Keratinocyte (primary cell): ENCODE measurements around the gene PSD4. TPM values are rescaled to one million over a fixed set of nuclear protein-coding genes. Genes with fewer than 3 reads are reported as not detected.

Experiments
- DNase-seq: peaks from one replicate; pipeline ENCODE4 v3.0.0-alpha.2; 2011; ENCODE audit warnings: low read depth, missing footprints, low spot score
- FAIRE-seq: peaks from 2 replicates; lab custom pipeline; 2011; peaks lifted over from hg19 to GRCh38; lab: Jason Lieb, UNC
- H2AFZ ChIP-seq: 2 replicates; pipeline ENCODE4 v1.6.0; 2012; ENCODE audit warnings: low read length, control low read depth, inconsistent platforms; ENCODE audit not compliant: control insufficient read depth
- H3K27ac ChIP-seq: 2 replicates; pipeline ENCODE4 v1.5.1; 2011; ENCODE audit warnings: low read length; ENCODE audit not compliant: control insufficient read depth, insufficient read depth
- H3K27me3 ChIP-seq: 3 replicates; pipeline ENCODE4 v1.6.0; 2011; ENCODE audit warnings: low read length; ENCODE audit not compliant: control insufficient read depth, insufficient read depth; ENCODE audit errors: extremely low read depth
- H3K36me3 ChIP-seq, 2 experiments: 2 replicates in 1 of 2; 3 replicates in 1 of 2; pipeline ENCODE4 v1.5.1; 2011; ENCODE audit warnings: low read length in 2 of 2, mild to moderate bottlenecking in 1 of 2; ENCODE audit not compliant: control insufficient read depth in 2 of 2, insufficient read depth in 2 of 2; ENCODE audit errors: extremely low read depth in 1 of 2
- H3K4me1 ChIP-seq: 3 replicates; pipeline ENCODE4 v1.5.1; 2011; ENCODE audit warnings: low read length; ENCODE audit not compliant: control insufficient read depth, insufficient read depth; ENCODE audit errors: extremely low read depth
- H3K4me2 ChIP-seq: 3 replicates; pipeline ENCODE4 v1.6.0; 2011; ENCODE audit warnings: low read depth, low read length; ENCODE audit not compliant: control insufficient read depth, insufficient read depth; ENCODE audit errors: extremely low read depth
- H3K4me3 ChIP-seq, 3 experiments: fragments of 200-600 bp in 1 of 3; sonication (generic) in 1 of 3; 2 replicates in 2 of 3; 3 replicates in 1 of 3; pipeline ENCODE4 v1.5.1; 2011 to 2016; ENCODE audit warnings: low read length in 3 of 3, mild to moderate bottlenecking in 3 of 3, control low read depth in 2 of 3, inconsistent platforms in 1 of 3, low read depth in 1 of 3, mixed read lengths in 1 of 3, mixed run types in 1 of 3, moderate library complexity in 1 of 3; ENCODE audit not compliant: control insufficient read depth in 2 of 3, insufficient read depth in 2 of 3; ENCODE audit errors: extremely low read depth in 1 of 3
- H3K79me2 ChIP-seq: 2 replicates; pipeline ENCODE4 v1.6.0; 2012; ENCODE audit warnings: low read length; ENCODE audit not compliant: control insufficient read depth, insufficient read depth
- H3K9ac ChIP-seq: 3 replicates; pipeline ENCODE4 v1.6.0; 2011; ENCODE audit warnings: low read length; ENCODE audit not compliant: control insufficient read depth, insufficient read depth; ENCODE audit errors: extremely low read depth
- H3K9me1 ChIP-seq: 3 replicates; pipeline ENCODE4 v1.6.0; 2011; ENCODE audit warnings: low read length; ENCODE audit not compliant: control insufficient read depth, insufficient read depth; ENCODE audit errors: extremely low read depth
- H3K9me3 ChIP-seq: 2 replicates; pipeline ENCODE4 v1.5.1; 2012; ENCODE audit warnings: low read depth, low read length; ENCODE audit not compliant: control insufficient read depth
- H4K20me1 ChIP-seq: 3 replicates; pipeline ENCODE4 v1.6.0; 2011; ENCODE audit warnings: low read length; ENCODE audit not compliant: control insufficient read depth, insufficient read depth; ENCODE audit errors: extremely low read depth
- EZH2 ChIP-seq: IDR thresholded peaks from one replicate; pipeline ENCODE4 v1.6.1; 2012; ENCODE audit warnings: inconsistent platforms, mild to moderate bottlenecking, low read length, moderate library complexity
- dilution Hi-C: fragments of 300-500 bp; cut with MboI; formaldehyde crosslinking; loops from one replicate; pipeline ENCODE4 v1.7.0; 2020; ENCODE audit warnings: low sequenced_read_pairs; ENCODE audit not compliant: extremely low pct_ligation_motif_present
- polyA plus RNA-seq, 5 experiments: library from polyadenylated mRNA; depleted of rRNA in 3 of 5; stranded (reverse) in 3 of 5; stranded (forward) in 1 of 5; unstranded in 1 of 5; fragments of >200 nt; gene quantifications; 1 replicate in 1 of 5; 2 replicates in 3 of 5; 3 replicates in 1 of 5; pipeline versions ENCODE4 v1.2.1 to v1.2.3, GENCODE V29; 2011 to 2012; ENCODE audit warnings: missing spikeins in 2 of 5, low read depth in 1 of 5, low replicate concordance in 1 of 5
- TF ChIP-seq, protein P1 (sequence below), 3 experiments: IDR thresholded peaks in 1 of 3; conservative IDR thresholded peaks in 1 of 3; optimal IDR thresholded peaks in 1 of 3; 2 replicates in 2 of 3; 3 replicates in 1 of 3; pipeline versions ENCODE3 to v1.5.1; 2011; ENCODE audit warnings: low read length in 3 of 3, mild to moderate bottlenecking in 3 of 3, moderate library complexity in 2 of 3, control low read depth in 1 of 3, inconsistent platforms in 1 of 3; ENCODE audit not compliant: insufficient read depth in 2 of 3; ENCODE audit errors: extremely low read depth in 1 of 3

The PSD4 gene
- polyA plus RNA-seq, 1 donor (not counting 4 experiments of a cell fraction or from before 2014, with no cell fraction given) = 11.1 TPM

DNA sequence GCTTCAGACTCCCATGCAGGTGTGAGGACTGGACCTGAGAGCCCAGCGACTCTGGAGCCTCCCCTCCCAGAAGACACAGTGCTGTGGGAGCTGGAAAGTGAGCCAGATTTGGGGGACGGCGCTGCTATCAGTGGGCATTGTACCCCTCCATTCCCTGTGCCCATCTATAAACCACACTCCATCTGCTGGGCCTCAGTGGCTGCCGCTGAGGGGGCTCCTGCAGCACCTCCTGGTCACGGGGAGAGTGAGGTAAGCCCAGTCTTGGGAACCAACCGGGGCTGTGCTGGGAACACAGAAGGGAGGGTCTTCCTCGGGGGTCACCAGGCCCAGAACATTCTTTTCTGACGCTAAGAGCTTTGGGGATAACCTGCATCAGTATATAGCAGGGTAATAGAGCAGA is 9.5 kb downstream of the PSD4 start:
- Histone ChIP-seq H3K4me3 (no peak overlapping the region), H3K36me3 (peaks cover 1 to 8% of the 10 kb centered on the region in 2 experiments), H3K4me1 (peaks cover 4% of the 10 kb centered on the region), H3K9me1 (no peaks in the 10 kb centered on the region), H2AFZ (no peak overlapping the region), H3K9ac (no peak overlapping the region), H3K79me2 (no peaks in the 10 kb centered on the region), H4K20me1 (no peaks in the 10 kb centered on the region), H3K27me3 (no peaks in the 10 kb centered on the region), H3K9me3 (no peaks in the 10 kb centered on the region), H3K4me2 (no peak overlapping the region), H3K27ac (no peak overlapping the region)
- DNase-seq = no peak
- TF ChIP-seq, protein P1, sequence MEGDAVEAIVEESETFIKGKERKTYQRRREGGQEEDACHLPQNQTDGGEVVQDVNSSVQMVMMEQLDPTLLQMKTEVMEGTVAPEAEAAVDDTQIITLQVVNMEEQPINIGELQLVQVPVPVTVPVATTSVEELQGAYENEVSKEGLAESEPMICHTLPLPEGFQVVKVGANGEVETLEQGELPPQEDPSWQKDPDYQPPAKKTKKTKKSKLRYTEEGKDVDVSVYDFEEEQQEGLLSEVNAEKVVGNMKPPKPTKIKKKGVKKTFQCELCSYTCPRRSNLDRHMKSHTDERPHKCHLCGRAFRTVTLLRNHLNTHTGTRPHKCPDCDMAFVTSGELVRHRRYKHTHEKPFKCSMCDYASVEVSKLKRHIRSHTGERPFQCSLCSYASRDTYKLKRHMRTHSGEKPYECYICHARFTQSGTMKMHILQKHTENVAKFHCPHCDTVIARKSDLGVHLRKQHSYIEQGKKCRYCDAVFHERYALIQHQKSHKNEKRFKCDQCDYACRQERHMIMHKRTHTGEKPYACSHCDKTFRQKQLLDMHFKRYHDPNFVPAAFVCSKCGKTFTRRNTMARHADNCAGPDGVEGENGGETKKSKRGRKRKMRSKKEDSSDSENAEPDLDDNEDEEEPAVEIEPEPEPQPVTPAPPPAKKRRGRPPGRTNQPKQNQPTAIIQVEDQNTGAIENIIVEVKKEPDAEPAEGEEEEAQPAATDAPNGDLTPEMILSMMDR (optimal IDR thresholded peaks at IDR 0.05 in 1 of 3, IDR thresholded peaks at IDR 0.05 in 1 of 3, conservative IDR thresholded peaks at IDR 0.05 in 1 of 3; ENCODE audit: extremely low read depth in 1 of 3, insufficient read depth in 2 of 3, low read length in 3 of 3) = no peak
- TF ChIP-seq EZH2 = no peak
- FAIRE-seq = no peak
- dilution Hi-C loops = no loop called here

DNA sequence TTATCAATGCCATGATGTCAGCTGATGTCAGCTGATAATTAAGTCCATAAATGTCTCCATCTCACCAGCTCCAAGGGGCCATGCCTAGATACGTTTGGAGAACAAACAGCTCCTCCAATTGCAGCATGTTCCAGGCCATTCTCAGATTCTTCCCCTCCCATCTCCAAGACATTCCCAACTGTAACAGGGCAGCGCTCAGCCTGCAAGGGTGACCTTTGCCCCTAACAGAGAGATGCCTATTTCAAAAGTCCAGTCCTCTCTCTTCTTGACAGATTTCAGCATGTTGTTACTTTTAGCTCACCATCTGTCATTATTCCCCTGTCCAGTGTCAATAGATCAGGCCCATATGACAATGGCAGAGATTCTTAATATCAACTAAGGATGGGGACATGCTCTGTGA is 9.9 kb downstream of the PSD4 start:
- H3K36me3 ChIP-seq = peaks cover 2 to 8% of the 10 kb centered on the region in 2 experiments
- no peak for FAIRE-seq
- no peak overlapping the region for H2AFZ ChIP-seq
- DNase-seq = no peak
- H3K9me3 ChIP-seq = no peaks in the 10 kb centered on the region
- no peaks in the 10 kb centered on the region for H3K27me3 ChIP-seq
- dilution Hi-C loops = no loop called here
- no peak for TF ChIP-seq EZH2
- TF ChIP-seq, protein P1 (optimal IDR thresholded peaks at IDR 0.05 in 1 of 3, IDR thresholded peaks at IDR 0.05 in 1 of 3, conservative IDR thresholded peaks at IDR 0.05 in 1 of 3; ENCODE audit: extremely low read depth in 1 of 3, insufficient read depth in 2 of 3, low read length in 3 of 3) = no peak
- no peak overlapping the region for H3K4me2 ChIP-seq
- no peak overlapping the region for H3K9ac ChIP-seq
- H3K27ac ChIP-seq = no peak overlapping the region
- peaks cover 4% of the 10 kb centered on the region for H3K4me1 ChIP-seq
- H3K9me1 ChIP-seq = no peaks in the 10 kb centered on the region
- no peak overlapping the region for H3K4me3 ChIP-seq
- H3K79me2 ChIP-seq = no peaks in the 10 kb centered on the region
- no peaks in the 10 kb centered on the region for H4K20me1 ChIP-seq
